Measurements from ENCODE around the gene DNM2.

Gene DNM2

GRCh38 chr19:10808937-10809649 lies 91.2 kb downstream of the DNM2 start:
- TF ChIP-seq CTCF (IDR thresholded peaks at IDR 0.05; ENCODE audit: borderline replicate concordance, insufficient read depth, low read depth, low read length) = no peak
- no peak overlapping the region for H3K4me3 ChIP-seq (ENCODE audit: low read depth, low read length)

GRCh38 chr19:10809651-10810285 lies 91.9 kb downstream of the DNM2 start:
- H3K4me3 ChIP-seq (ENCODE audit: low read depth, low read length) = no peak overlapping the region
- no peak for TF ChIP-seq CTCF (IDR thresholded peaks at IDR 0.05; ENCODE audit: borderline replicate concordance, insufficient read depth, low read depth, low read length)

DNA sequence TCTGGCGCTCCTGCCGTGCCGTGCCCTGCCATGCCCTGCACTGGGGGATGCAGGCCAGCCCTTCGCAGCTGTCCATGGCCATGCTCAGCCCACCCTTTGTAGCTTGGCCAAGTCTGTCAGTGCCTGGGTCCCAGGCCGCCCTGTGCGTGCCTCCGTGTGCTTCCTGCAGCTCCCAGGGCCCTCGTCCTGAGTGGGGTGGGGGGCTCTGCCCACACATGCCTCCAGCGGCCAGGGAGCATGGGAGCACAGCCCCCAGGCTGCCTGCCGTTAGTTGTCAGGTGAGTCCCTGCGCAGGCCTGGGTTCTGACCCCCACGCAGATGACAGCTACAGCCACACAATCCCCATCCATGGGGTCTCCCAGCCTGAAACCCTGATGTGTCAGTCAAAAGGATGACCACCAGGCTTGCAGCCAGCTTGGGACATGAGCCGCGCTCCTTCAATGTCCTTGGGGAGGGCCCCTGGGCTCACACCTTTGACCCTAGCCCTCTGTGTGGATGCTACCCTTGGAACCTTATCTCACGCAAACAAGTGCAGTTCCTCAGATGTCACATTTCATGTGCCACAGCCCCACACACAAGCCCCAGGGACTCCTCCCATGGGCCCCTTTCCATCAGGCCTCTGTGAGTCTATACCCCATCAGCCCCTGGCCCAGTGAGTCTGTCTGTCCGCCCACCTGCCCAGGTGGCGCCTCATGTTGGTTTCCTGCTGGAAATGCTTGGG lies 93.7 kb downstream of the DNM2 start:
- no peak overlapping the region for H3K4me3 ChIP-seq (ENCODE audit: low read depth, low read length)
- TF ChIP-seq CTCF (IDR thresholded peaks at IDR 0.05; ENCODE audit: borderline replicate concordance, insufficient read depth, low read depth, low read length) = no peak

DNA sequence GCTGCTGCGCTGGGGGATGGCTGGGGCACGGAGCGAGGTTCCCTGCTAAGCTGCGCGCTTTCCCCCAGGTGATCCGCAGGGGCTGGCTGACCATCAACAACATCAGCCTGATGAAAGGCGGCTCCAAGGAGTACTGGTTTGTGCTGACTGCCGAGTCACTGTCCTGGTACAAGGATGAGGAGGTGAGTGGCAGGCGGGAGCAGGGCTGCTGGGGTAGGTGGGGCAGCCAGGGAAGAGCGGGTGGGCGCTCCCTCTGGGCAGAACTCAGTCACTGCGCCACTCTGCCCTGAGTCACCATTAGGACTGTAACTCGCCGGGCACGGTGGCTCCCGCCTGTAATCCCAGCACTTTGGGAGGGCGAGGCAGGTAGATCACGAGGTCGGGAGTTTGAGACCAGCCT lies 94.3 kb downstream of the DNM2 start:
- no peak overlapping the region for H3K4me3 ChIP-seq (ENCODE audit: low read depth, low read length)
- no peak for TF ChIP-seq CTCF (IDR thresholded peaks at IDR 0.05; ENCODE audit: borderline replicate concordance, insufficient read depth, low read depth, low read length)

- no peak overlapping the region for H3K4me3 ChIP-seq (ENCODE audit: low read depth, low read length)
- TF ChIP-seq CTCF (IDR thresholded peaks at IDR 0.05; ENCODE audit: borderline replicate concordance, insufficient read depth, low read depth, low read length) = no peak
These were observed 95.1 kb downstream of the DNM2 start for GRCh38 chr19:10812902-10813404.

- H3K4me3 ChIP-seq (ENCODE audit: low read depth, low read length) = no peak overlapping the region
- no peak for TF ChIP-seq CTCF (IDR thresholded peaks at IDR 0.05; ENCODE audit: borderline replicate concordance, insufficient read depth, low read depth, low read length)
These were observed 97.2 kb downstream of the DNM2 start for GRCh38 chr19:10815007-10815536.

Data from GM12875 (cell line).